GM21367 (cell line): ENCODE measurements around the gene ZG16.

Experiments used
- ATAC-seq: cut with Tn5 transposase; IDR thresholded peaks from one replicate; pipeline ENCODE4 v1.9.1; 2021; ENCODE audit not compliant: unreplicated experiment

ZG16 gene

DNA sequence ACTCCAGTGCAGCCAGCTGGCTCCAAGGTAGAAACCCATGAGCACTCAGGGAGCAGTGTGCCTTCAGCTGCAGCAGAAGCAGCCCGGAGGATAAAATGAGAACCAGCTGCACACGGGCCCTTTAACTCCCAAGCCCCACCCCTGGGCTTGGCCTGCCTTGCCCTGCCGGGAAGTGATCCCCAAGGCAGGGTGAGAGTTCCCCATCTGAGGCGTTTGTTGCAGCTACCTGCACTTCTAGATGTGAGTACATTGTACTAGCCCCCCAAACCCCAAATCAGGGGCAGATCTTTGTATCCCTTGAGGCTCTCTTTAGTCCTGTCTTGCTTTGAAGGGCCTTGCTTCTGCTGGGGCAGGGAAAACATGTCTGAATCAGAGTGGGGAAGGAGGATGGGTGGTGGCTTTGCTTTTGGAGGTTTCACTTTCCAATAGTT, 42.2 kb downstream of the ZG16 start, which contains the start of gene MVP:
MVP (plus strand) TSS at position 192 of the 431 bp plus-strand sequence. CDS start 10,088 bp downstream, outside the sequence.
- ATAC-seq = no peak

DNA sequence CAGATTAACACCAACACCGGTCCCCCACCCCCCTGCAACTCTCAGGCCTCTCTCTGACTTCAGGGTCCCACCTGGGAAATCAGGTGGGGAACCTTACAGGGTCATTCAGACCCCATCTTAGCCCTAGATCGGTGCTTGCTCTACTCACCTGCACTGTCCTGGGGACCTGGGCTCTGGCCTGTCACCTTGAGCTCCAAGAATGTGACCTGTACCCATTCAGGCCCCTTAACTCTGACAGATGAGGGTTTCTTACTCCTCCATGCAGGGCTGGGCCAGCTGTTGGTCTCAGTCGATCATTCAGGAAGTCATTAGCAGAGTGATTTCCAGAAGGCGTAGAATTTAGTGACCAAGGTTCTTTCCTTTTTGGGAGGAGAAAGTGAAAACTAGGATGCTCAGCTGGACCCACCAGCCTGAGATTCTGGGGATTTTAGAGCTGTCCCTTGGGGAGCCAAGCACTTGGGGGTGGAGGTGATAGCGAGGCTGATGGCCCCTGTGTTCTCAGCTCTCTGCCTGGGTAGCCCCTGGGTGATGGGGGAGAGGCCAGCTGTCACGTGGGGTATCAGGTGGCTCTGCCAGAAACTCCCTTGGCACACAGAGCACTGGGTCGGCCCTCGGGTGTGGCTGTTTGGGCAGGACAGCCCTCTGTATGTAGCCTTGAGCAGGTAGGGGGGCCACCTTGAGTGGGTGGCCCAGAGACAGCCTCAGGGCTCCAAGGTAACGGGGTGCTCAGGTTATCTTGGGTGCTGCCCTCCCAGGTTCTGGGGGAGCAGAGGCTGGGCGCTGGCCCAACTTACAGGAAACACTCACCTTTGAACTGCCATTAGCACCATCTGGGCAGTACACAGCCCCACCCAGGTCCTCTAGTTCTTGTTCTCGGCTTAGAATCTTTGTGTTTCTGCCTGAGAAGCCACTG, 42.9 kb downstream of the ZG16 start:
- no peak for ATAC-seq

DNA sequence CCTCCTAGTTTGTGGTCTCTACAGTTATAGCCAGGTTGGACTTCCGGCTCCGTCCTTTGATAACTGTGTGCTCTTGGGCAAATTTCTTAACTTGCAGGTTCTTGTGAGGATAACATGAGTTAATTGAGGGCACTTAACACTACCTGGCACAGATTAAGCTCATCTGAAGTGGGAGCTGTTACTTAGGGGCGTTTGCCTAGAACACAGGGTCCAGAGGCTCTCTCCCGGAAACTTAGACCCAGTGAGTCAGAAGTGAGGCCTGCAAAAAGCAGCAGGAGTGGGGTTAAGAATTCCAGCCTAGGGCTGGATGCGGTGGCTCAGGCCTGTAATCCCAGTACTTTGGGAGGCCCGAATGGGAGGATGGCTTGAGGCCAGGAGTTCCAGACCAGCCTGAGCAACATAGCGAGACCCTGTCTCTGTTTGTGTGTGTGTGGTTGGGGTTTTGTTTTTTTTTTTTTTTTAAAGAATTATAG, 43.6 kb downstream of the ZG16 start:
- ATAC-seq = no peak

DNA sequence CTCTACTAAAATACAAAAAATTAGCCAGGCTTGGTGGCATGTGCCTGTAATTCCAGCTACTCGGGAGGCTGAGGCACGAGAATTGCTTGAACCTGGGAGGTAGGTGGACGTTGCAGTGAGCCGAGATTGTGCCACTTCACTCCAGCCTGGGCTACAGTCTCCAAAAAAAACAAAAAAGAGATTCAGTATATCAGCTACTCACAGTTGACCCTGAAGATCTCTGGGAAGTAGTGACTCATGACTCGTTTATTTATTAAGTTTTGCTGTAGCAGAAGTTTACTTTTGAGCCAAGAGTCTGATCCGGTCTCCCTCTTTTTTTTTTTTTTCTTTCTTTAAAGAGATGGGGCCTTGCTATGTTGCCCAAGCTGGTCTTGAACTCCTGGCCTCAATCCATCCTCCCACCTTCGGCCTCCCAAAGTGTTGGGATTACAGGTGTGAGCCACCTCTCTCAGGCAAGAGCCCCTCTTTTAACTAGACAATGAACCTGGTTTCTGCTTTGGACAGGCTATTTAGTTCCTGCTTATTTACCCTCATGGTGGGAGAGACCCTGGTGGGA, 46.6 kb downstream of the ZG16 start:
- ATAC-seq = no peak

DNA sequence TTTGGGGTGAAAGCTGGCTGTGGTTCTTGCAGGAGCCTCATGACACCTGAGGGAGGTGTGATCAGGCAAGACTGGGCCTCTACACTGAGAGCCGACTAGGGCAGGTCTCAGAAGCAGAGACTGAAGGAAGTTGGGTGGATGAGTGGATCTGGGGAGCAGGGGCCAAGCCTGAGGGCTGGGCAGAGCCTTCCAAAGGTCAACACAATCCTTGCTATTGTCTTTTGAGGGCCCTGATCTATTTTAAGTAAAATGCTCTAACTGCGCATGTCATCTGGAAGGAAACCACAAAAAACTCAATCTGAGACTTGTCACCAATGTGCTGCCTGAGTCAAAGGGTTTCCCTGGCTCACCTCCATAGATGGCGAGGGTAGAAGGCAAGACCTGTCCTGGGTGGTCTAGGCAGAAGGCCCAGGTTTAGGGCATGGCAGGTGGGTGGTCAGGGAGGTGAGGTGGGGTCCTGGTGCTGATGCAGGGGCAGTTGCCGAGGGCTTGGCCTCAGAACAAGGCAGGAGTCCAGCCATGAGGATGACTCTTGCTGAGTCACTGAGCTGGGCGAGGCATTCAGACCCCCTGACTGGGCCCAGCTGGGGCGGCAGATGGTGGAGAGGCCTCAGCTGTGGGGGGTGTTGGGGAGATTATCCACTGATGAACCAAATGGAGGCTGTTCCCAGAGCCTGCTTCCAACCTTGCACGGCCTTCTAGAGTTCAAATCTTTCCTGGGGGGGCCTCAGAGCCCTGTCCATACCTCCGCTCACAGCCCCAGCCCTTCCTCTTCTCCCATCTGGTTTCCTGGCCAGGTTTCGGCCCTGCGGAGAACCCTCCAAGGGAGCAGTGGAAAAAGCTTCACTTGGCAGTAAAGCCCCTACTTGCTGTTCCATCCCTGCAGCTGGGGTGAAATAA, 47.3 kb downstream of the ZG16 start:
- no peak for ATAC-seq

DNA sequence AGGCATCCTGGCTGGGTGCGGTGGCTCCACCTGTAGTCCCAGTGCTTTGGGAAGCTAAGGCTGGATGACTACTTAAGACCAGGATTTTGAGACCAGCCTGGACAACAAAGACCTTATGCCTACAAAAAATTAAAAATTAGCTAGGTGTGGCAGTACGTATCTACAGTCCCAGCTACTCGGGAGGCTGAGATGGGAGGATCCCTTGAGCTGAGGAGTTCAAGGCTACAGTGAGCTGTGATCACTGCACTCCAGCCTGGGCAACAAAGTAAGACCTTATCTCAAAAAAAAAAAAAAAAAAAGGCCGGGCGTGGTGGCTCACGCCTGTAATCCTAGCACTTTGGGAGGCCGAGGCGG, 48.3 kb downstream of the ZG16 start:
- no peak for ATAC-seq

DNA sequence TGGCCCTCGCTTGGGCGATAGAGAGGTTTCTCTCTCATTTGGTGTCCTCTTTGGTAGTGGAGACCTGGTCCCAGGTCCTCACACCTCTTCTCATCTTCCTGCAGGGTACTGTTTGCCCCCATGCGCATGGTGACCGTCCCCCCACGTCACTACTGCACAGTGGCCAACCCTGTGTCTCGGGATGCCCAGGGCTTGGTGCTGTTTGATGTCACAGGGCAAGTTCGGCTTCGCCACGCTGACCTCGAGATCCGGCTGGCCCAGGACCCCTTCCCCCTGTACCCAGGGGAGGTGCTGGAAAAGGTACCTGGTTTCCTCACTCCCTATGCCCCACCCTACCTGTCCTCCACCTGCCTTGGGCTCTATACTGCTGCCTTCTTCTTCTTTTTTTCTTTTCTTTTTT, 52.7 kb downstream of the ZG16 start:
- no peak for ATAC-seq

DNA sequence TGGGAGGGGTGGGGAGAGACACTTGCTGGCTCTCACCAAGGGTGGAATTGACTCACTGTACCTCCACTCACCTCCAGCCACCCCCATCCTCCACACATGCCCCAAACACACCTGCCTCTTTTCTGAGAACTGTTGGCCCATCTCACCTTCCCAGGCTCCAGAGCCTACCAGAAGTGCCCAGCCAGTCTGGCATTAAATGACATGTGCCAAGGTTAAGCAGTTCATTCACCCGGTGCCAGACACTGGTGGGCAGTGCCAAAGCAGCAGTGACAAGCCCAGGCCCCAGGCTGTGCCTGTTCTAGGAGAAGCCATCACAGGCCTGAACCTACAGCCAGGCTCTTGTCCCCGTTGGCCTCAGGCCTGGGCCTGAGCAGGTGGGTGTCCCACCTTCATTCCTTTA, 53.4 kb downstream of the ZG16 start:
- ATAC-seq = no peak
